ENCODE results near the gene MAP1A. TPM values are rescaled to one million over a fixed set of nuclear protein-coding genes. Genes with fewer than 3 reads are reported as not detected.

Gene MAP1A
- total and polyA plus RNA-seq, 2 of the 13 experiments (the other 11 are each of a cell fraction or from before 2014, with no cell fraction given), result 0.01 to 0.07 TPM

DNA sequence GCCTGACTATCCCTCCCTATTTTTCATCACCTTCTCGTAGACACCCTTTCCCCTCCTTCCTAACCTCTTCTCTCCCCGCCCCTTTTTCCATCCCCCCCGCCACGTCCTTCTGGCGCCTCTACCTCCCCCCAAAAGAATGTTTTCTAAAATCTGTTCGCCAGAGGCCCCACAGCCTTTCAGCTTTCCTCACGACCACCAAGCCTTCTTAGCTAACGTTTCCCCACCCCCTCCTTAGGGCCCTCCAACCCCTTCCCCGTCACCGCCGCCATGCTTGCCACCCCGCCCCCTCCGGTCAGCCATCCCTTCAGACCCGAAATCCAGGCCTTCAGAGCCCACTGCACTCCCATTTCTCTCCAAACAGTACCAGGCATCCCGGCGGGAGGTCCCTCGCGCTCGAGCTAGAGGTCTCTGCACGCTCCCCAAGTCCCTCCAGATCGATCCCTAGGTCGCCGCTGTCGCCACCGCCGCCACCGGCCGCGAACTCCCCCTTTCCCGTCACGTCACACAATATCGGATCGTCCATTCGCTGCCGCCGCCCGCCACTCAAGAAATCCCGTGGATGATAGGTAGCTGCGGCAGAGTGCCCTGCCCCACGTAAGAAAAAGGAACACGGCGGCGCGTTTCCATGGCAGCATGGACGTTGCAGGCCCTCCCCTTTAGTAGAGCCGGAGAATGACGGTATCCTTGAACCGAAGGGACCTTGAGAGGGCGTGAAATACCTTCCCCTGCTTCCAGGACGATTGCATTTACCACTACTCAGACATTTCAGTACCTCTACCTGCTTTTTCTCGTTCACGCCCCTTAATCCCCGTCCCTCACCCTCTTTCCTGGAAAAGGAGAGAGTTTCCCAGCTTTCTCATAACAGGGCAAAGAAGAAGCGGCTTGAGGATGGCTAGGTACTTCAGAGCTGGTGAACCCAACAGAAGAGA lies 24.5 kb upstream of the MAP1A start, which contains the start of gene TP53BP1 (continued):
- TF ChIP-seq, protein P1, sequence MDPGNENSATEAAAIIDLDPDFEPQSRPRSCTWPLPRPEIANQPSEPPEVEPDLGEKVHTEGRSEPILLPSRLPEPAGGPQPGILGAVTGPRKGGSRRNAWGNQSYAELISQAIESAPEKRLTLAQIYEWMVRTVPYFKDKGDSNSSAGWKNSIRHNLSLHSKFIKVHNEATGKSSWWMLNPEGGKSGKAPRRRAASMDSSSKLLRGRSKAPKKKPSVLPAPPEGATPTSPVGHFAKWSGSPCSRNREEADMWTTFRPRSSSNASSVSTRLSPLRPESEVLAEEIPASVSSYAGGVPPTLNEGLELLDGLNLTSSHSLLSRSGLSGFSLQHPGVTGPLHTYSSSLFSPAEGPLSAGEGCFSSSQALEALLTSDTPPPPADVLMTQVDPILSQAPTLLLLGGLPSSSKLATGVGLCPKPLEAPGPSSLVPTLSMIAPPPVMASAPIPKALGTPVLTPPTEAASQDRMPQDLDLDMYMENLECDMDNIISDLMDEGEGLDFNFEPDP (CRISPR knock-in tag; conservative IDR thresholded peaks at IDR 0.05), result no peak
- peak; percentile 22; the same call in 1 of the 2 replicates for TF ChIP-seq ZMYM4 (CRISPR knock-in tag; IDR thresholded peaks at IDR 0.05)
- peak; percentile 42; the same call in 1 of the 2 replicates for TF ChIP-seq PHF20 (CRISPR knock-in tag; IDR thresholded peaks at IDR 0.05)
- TF ChIP-seq SAP130 (CRISPR knock-in tag; IDR thresholded peaks at IDR 0.05; ENCODE audit: low read depth), result peak; percentile 92
- no peak for TF ChIP-seq ZBTB38 (CRISPR knock-in tag; IDR thresholded peaks at IDR 0.05)
- no peak for TF ChIP-seq ZNF781 (CRISPR knock-in tag; IDR thresholded peaks at IDR 0.05; ENCODE audit: borderline replicate concordance, not compliant biosample characterization)
- TF ChIP-seq, protein P2, sequence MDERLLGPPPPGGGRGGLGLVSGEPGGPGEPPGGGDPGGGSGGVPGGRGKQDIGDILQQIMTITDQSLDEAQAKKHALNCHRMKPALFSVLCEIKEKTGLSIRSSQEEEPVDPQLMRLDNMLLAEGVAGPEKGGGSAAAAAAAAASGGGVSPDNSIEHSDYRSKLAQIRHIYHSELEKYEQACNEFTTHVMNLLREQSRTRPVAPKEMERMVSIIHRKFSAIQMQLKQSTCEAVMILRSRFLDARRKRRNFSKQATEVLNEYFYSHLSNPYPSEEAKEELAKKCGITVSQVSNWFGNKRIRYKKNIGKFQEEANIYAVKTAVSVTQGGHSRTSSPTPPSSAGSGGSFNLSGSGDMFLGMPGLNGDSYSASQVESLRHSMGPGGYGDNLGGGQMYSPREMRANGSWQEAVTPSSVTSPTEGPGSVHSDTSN (CRISPR knock-in tag; IDR thresholded peaks at IDR 0.05), result peak; percentile 98
- TF ChIP-seq ISX (CRISPR knock-in tag; conservative IDR thresholded peaks at IDR 0.05), result no peak
- TF ChIP-seq, protein P3, sequence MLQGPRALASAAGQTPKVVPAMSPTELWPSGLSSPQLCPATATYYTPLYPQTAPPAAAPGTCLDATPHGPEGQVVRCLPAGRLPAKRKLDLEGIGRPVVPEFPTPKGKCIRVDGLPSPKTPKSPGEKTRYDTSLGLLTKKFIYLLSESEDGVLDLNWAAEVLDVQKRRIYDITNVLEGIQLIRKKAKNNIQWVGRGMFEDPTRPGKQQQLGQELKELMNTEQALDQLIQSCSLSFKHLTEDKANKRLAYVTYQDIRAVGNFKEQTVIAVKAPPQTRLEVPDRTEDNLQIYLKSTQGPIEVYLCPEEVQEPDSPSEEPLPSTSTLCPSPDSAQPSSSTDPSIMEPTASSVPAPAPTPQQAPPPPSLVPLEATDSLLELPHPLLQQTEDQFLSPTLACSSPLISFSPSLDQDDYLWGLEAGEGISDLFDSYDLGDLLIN (CRISPR knock-in tag; IDR thresholded peaks at IDR 0.05; ENCODE audit: borderline replicate concordance), result no peak
- TF ChIP-seq ZNF20 (CRISPR knock-in tag; IDR thresholded peaks at IDR 0.05), result no peak
- TF ChIP-seq, protein P4, sequence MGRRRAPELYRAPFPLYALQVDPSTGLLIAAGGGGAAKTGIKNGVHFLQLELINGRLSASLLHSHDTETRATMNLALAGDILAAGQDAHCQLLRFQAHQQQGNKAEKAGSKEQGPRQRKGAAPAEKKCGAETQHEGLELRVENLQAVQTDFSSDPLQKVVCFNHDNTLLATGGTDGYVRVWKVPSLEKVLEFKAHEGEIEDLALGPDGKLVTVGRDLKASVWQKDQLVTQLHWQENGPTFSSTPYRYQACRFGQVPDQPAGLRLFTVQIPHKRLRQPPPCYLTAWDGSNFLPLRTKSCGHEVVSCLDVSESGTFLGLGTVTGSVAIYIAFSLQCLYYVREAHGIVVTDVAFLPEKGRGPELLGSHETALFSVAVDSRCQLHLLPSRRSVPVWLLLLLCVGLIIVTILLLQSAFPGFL (CRISPR knock-in tag; IDR thresholded peaks at IDR 0.05), result no peak
- TF ChIP-seq MXI1 (IDR thresholded peaks at IDR 0.05; ENCODE audit: borderline replicate concordance, low read depth, low read length), result peak; percentile 85; the same call in 2 of the 3 replicates
- peak; percentile 56; the same call in 1 of the 2 replicates for TF ChIP-seq ZFX (CRISPR knock-in tag; IDR thresholded peaks at IDR 0.05; ENCODE audit: low read depth)
- no peak for TF ChIP-seq ZBTB7A (CRISPR knock-in tag; IDR thresholded peaks at IDR 0.05)
- TF ChIP-seq RAD51 (IDR thresholded peaks at IDR 0.05; ENCODE audit: borderline replicate concordance), result no peak
- no peak for TF ChIP-seq REXO4 (CRISPR knock-in tag; IDR thresholded peaks at IDR 0.05; ENCODE audit: borderline replicate concordance)
- TF ChIP-seq, protein P5, sequence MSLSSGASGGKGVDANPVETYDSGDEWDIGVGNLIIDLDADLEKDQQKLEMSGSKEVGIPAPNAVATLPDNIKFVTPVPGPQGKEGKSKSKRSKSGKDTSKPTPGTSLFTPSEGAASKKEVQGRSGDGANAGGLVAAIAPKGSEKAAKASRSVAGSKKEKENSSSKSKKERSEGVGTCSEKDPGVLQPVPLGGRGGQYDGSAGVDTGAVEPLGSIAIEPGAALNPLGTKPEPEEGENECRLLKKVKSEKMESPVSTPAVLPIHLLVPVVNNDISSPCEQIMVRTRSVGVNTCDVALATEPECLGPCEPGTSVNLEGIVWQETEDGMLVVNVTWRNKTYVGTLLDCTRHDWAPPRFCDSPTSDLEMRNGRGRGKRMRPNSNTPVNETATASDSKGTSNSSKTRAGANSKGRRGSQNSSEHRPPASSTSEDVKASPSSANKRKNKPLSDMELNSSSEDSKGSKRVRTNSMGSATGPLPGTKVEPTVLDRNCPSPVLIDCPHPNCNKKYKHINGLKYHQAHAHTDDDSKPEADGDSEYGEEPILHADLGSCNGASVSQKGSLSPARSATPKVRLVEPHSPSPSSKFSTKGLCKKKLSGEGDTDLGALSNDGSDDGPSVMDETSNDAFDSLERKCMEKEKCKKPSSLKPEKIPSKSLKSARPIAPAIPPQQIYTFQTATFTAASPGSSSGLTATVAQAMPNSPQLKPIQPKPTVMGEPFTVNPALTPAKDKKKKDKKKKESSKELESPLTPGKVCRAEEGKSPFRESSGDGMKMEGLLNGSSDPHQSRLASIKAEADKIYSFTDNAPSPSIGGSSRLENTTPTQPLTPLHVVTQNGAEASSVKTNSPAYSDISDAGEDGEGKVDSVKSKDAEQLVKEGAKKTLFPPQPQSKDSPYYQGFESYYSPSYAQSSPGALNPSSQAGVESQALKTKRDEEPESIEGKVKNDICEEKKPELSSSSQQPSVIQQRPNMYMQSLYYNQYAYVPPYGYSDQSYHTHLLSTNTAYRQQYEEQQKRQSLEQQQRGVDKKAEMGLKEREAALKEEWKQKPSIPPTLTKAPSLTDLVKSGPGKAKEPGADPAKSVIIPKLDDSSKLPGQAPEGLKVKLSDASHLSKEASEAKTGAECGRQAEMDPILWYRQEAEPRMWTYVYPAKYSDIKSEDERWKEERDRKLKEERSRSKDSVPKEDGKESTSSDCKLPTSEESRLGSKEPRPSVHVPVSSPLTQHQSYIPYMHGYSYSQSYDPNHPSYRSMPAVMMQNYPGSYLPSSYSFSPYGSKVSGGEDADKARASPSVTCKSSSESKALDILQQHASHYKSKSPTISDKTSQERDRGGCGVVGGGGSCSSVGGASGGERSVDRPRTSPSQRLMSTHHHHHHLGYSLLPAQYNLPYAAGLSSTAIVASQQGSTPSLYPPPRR (CRISPR knock-in tag; IDR thresholded peaks at IDR 0.05; ENCODE audit: borderline replicate concordance), result no peak
- no peak for TF ChIP-seq NCOR1 (IDR thresholded peaks at IDR 0.05; ENCODE audit: borderline replicate concordance, low read length)

All from HepG2 (cell line).